GM18907 (cell line): Measurements from ENCODE around the gene FAS.
A peak's percentile ranks its signal among the peaks of the same experiment; 100 is the strongest.

Experiments
- ATAC-seq: cut with Tn5 transposase; IDR thresholded peaks from one replicate; pipeline ENCODE4 v1.9.1; 2021; ENCODE audit warnings: mild to moderate bottlenecking, moderate library complexity; ENCODE audit not compliant: unreplicated experiment

The FAS gene

DNA sequence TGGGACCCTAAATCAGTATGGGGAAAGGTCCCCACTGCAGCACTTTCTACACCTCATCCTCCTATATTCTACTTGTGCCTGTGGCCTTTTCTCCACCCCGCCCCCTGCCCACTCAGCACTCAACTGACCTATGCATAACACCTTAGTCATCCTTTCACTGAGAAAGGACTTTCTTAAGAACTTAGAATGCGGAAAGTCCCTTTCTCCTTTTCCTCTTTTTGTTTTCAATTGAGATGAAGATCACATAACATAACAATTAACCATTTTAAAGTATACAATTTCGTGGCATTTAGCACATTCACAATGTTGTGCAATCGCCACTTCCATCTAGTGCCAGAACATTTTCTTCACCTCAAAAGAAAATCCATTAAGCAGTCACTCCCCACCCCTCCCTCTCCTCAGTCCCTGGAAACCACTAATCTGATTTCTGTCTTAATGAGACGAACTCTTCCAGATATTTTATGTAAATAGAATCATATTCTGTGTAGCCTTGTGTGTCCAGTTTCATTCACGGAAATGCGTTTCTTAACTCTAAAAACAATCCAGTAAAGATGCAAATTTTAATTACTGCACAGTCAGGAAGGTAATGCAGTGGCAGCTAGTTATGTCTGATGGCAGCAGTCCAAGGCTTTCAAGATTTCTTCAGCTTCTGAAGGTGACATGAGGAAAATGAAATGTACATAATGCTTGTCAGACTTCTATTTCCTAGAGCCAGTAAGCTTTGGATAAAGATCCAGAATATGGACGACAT lies 41.7 kb downstream of the FAS start:
- ATAC-seq, result peak; percentile 54

DNA sequence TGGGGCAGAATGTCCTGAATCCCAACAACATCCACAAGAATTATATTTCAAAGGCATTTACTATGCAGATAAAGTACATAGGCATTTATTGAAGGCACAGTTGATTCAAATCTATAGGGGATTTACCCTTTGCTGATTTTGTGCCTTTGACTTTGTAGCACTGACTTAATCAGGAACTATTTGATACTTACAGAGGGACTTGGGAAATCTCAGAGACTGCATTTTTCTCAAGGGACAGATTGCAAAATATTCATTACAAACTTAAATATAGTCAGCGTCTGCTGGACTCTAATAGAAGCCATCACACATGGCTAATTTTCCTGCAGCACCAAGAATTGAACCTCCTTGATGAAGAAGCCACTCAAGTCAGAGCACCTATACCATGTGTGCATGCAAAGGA lies 44.9 kb downstream of the FAS start:
- ATAC-seq, result no peak

- ATAC-seq, result no peak
These were observed 46.5 kb downstream of the FAS start for GRCh38 chr10:89037096-89037495.

GRCh38 chr10:89042562-89042961 lies 52.0 kb downstream of the FAS start:
- no peak for ATAC-seq

GRCh38 chr10:89043052-89043451 lies 52.5 kb downstream of the FAS start:
- no peak for ATAC-seq

GRCh38 chr10:89047397-89047796 lies 56.8 kb downstream of the FAS start:
- no peak for ATAC-seq

GRCh38 chr10:89051593-89051992 lies 61.0 kb downstream of the FAS start:
- ATAC-seq, result no peak

DNA sequence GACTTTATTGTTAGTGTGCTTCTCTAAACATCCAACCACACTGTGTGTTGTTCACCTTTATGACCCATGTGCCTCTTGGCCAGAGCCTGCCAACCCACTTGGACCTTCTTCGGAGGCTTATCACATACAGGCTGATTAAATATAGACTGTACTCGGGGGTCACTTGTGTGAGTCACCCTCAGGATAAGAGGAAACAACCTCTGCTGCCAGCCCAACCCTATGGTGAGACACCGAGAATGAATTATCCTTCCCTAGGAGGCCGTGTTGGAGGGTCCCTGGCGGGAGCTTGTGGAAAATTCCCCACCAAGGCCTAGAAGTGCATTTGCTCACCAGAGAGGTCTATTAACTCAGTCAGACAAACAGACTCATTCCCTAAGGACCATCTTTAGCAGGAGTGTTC lies 63.0 kb downstream of the FAS start:
- no peak for ATAC-seq

- ATAC-seq, result no peak
These were observed 64.6 kb downstream of the FAS start for GRCh38 chr10:89055159-89055558.

DNA sequence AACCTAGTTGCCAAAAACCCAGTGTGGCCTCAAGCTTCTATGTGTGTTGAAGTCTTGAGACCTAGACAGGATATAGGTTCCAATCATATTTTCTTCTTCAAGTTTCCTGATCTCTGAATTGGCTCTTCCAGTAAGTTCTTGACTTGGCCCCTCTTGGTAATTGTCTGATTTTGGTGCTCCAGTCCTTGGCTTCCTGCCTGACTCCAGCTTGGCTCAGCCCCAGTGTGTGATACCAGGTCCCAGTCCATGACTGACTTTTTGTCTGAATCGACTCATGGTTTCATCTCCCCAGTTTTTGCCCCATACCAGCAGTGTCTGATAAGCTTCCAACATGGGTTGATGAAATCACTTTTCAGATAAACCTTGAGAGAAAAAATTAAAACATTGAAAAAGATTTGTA lies 72.3 kb downstream of the FAS start:
- ATAC-seq, result no peak

DNA sequence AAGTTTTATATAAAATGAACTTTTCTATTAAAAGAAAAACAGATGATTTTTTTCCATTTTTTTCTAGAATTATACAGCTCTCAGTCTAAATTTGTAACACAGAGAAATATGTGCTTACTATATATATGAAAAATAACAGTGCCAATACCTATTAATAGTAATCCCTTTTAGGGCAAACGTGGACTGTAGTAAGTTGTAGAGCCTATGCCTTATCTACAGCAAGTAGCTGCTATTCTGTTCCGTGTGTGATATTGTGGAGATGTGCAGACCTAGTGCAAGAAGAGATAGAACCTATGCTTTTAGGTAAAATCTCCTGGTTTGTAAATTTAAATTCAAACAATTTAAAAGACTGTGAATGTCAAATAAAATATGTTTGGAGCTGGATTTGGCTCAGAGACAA lies 72.9 kb downstream of the FAS start:
- no peak for ATAC-seq

GRCh38 chr10:89064748-89065147 lies 74.2 kb downstream of the FAS start:
- no peak for ATAC-seq
